ENCODE results near the gene SORCS2.

GRCh38 chr4:7189066-7189465 is 3.3 kb upstream of the SORCS2 start:
- TF ChIP-seq CTCF (IDR thresholded peaks at IDR 0.05; ENCODE audit: low read length): no peak
- no peak for TF ChIP-seq EZH2 (IDR thresholded peaks at IDR 0.05; ENCODE audit: borderline replicate concordance, low read length)

All from OCI-LY1 (cell line).